ENCODE results near the gene MTNR1A.
"Not testable (repeated sequence)": the region's sequence is repeated elsewhere in the genome, so short reads cannot be mapped to it uniquely, and the experiment has no call there.

MTNR1A gene

GRCh38 chr4:186514271-186514950 is 41.0 kb downstream of the MTNR1A start:
- DNase-seq (ENCODE audit: extremely low spot score): no peak
- TF ChIP-seq FOXA1 (IDR thresholded peaks at IDR 0.05) (no peak), ZNF384 (IDR thresholded peaks at IDR 0.05) (no peak), CTBP1 (IDR thresholded peaks at IDR 0.05; ENCODE audit: borderline replicate concordance) (no peak), SP1 (IDR thresholded peaks at IDR 0.05) (no peak), L3MBTL2 (conservative IDR thresholded peaks at IDR 0.05) (no peak), HDGF (IDR thresholded peaks at IDR 0.05; ENCODE audit: borderline replicate concordance) (no peak), TARDBP (IDR thresholded peaks at IDR 0.05) (no peak), LEF1 (IDR thresholded peaks at IDR 0.05; ENCODE audit: borderline replicate concordance) (no peak), BHLHE40 (IDR thresholded peaks at IDR 0.05; ENCODE audit: borderline replicate concordance) (no peak), PKNOX1 (IDR thresholded peaks at IDR 0.05) (no peak), ELF4 (IDR thresholded peaks at IDR 0.05) (no peak), FOXK2 (IDR thresholded peaks at IDR 0.05) (no peak), FOXM1 (IDR thresholded peaks at IDR 0.05; ENCODE audit: borderline replicate concordance) (no peak), SUZ12 (IDR thresholded peaks at IDR 0.05) (no peak), ARNT (IDR thresholded peaks at IDR 0.05) (no peak)
- CTCF ChIA-PET: no interaction called here
- POLR2A ChIA-PET: no interaction called here

GRCh38 chr4:186504771-186505170 is 50.6 kb downstream of the MTNR1A start:
- not testable (repeated sequence) for DNase-seq (ENCODE audit: extremely low spot score)

GRCh38 chr4:186502231-186502630 is 53.1 kb downstream of the MTNR1A start:
- no peak for DNase-seq (ENCODE audit: extremely low spot score)
- ChIA-PET CTCF (no interaction called here), POLR2A (no interaction called here)
- no peak for TF ChIP-seq ELF4 (IDR thresholded peaks at IDR 0.05)
- TF ChIP-seq NFRKB (IDR thresholded peaks at IDR 0.05): no peak
- TF ChIP-seq L3MBTL2 (conservative IDR thresholded peaks at IDR 0.05): no peak
- TF ChIP-seq CTBP1 (IDR thresholded peaks at IDR 0.05; ENCODE audit: borderline replicate concordance): no peak
- no peak for TF ChIP-seq HDGF (IDR thresholded peaks at IDR 0.05; ENCODE audit: borderline replicate concordance)
- TF ChIP-seq LEF1 (IDR thresholded peaks at IDR 0.05; ENCODE audit: borderline replicate concordance): no peak
- no peak for TF ChIP-seq TARDBP (IDR thresholded peaks at IDR 0.05)
- no peak for TF ChIP-seq ZNF384 (IDR thresholded peaks at IDR 0.05)

More at GRCh38 chr4:186504771-186505170, 50.6 kb downstream of the MTNR1A start:
- CTCF ChIA-PET: interaction anchor here (0.6 kb wide), 1 partner anchor 502 kb away, joined by 3 read pairs; no protein-coding TSS in a partner anchor
- POLR2A ChIA-PET: not testable (repeated sequence)

GRCh38 chr4:186501554-186501953 is 53.8 kb downstream of the MTNR1A start:
- ChIA-PET CTCF (no interaction called here), POLR2A (no interaction called here)
- no peak for TF ChIP-seq ELF4 (IDR thresholded peaks at IDR 0.05)
- no peak for TF ChIP-seq SP1 (IDR thresholded peaks at IDR 0.05)
- TF ChIP-seq FOXK2 (IDR thresholded peaks at IDR 0.05): no peak
- TF ChIP-seq NFRKB (IDR thresholded peaks at IDR 0.05): no peak
- no peak for TF ChIP-seq PKNOX1 (IDR thresholded peaks at IDR 0.05)
- TF ChIP-seq BHLHE40 (IDR thresholded peaks at IDR 0.05; ENCODE audit: borderline replicate concordance): no peak
- no peak for TF ChIP-seq ARNT (IDR thresholded peaks at IDR 0.05)
- TF ChIP-seq HDGF (IDR thresholded peaks at IDR 0.05; ENCODE audit: borderline replicate concordance): no peak
- TF ChIP-seq FOXA1 (IDR thresholded peaks at IDR 0.05): no peak
- no peak for TF ChIP-seq CTBP1 (IDR thresholded peaks at IDR 0.05; ENCODE audit: borderline replicate concordance)
- no peak for TF ChIP-seq ZNF384 (IDR thresholded peaks at IDR 0.05)
- no peak for TF ChIP-seq L3MBTL2 (conservative IDR thresholded peaks at IDR 0.05)
- no peak for TF ChIP-seq LEF1 (IDR thresholded peaks at IDR 0.05; ENCODE audit: borderline replicate concordance)
- TF ChIP-seq SUZ12 (IDR thresholded peaks at IDR 0.05): no peak
- no peak for TF ChIP-seq FOXM1 (IDR thresholded peaks at IDR 0.05; ENCODE audit: borderline replicate concordance)
- TF ChIP-seq TARDBP (IDR thresholded peaks at IDR 0.05): no peak
- no peak for DNase-seq (ENCODE audit: extremely low spot score)

GRCh38 chr4:186500721-186501304 is 54.6 kb downstream of the MTNR1A start:
- DNase-seq (ENCODE audit: extremely low spot score): no peak
- ChIA-PET POLR2A (no interaction called here), CTCF (no interaction called here)
- TF ChIP-seq LEF1 (IDR thresholded peaks at IDR 0.05; ENCODE audit: borderline replicate concordance): no peak
- no peak for TF ChIP-seq ZNF384 (IDR thresholded peaks at IDR 0.05)
- no peak for TF ChIP-seq ELF4 (IDR thresholded peaks at IDR 0.05)
- no peak for TF ChIP-seq BHLHE40 (IDR thresholded peaks at IDR 0.05; ENCODE audit: borderline replicate concordance)
- no peak for TF ChIP-seq SUZ12 (IDR thresholded peaks at IDR 0.05)
- no peak for TF ChIP-seq PKNOX1 (IDR thresholded peaks at IDR 0.05)
- no peak for TF ChIP-seq TARDBP (IDR thresholded peaks at IDR 0.05)
- TF ChIP-seq ARNT (IDR thresholded peaks at IDR 0.05): no peak
- no peak for TF ChIP-seq CTBP1 (IDR thresholded peaks at IDR 0.05; ENCODE audit: borderline replicate concordance)
- TF ChIP-seq HDGF (IDR thresholded peaks at IDR 0.05; ENCODE audit: borderline replicate concordance): no peak
- TF ChIP-seq SP1 (IDR thresholded peaks at IDR 0.05): no peak

- no peak for TF ChIP-seq SUZ12 (IDR thresholded peaks at IDR 0.05)
- no peak for TF ChIP-seq FOXA1 (IDR thresholded peaks at IDR 0.05)
- no peak for TF ChIP-seq LEF1 (IDR thresholded peaks at IDR 0.05; ENCODE audit: borderline replicate concordance)
- no peak for TF ChIP-seq TARDBP (IDR thresholded peaks at IDR 0.05)
- no peak for TF ChIP-seq FOXK2 (IDR thresholded peaks at IDR 0.05)
- no peak for TF ChIP-seq ELF4 (IDR thresholded peaks at IDR 0.05)
- TF ChIP-seq SP1 (IDR thresholded peaks at IDR 0.05): no peak
- TF ChIP-seq NFRKB (IDR thresholded peaks at IDR 0.05): no peak
- no peak for TF ChIP-seq L3MBTL2 (conservative IDR thresholded peaks at IDR 0.05)
- TF ChIP-seq CTBP1 (IDR thresholded peaks at IDR 0.05; ENCODE audit: borderline replicate concordance): no peak
- no peak for TF ChIP-seq BHLHE40 (IDR thresholded peaks at IDR 0.05; ENCODE audit: borderline replicate concordance)
- no peak for TF ChIP-seq ARNT (IDR thresholded peaks at IDR 0.05)
- no peak for TF ChIP-seq FOXM1 (IDR thresholded peaks at IDR 0.05; ENCODE audit: borderline replicate concordance)
- no peak for TF ChIP-seq PKNOX1 (IDR thresholded peaks at IDR 0.05)
- no peak for DNase-seq (ENCODE audit: extremely low spot score)
- POLR2A ChIA-PET: interaction anchor here (0.5 kb wide), 1 partner anchor 716 kb away, joined by 4 read pairs; no protein-coding TSS in a partner anchor
- CTCF ChIA-PET: no interaction called here
Measured at GRCh38 chr4:186499467-186499866, 55.9 kb downstream of the MTNR1A start.

Data from HEK293T (cell line).